ENCODE data around the gene ENTPD6.

- no peak for TF ChIP-seq POLR2A (IDR thresholded peaks at IDR 0.05; ENCODE audit: low read depth, low read length)
- TF ChIP-seq SPI1 (IDR thresholded peaks at IDR 0.05; ENCODE audit: low read depth, low read length): no peak
- TF ChIP-seq POLR2AphosphoS5 (IDR thresholded peaks at IDR 0.05; ENCODE audit: low read depth, low read length): no peak
- TF ChIP-seq TAF1 (IDR thresholded peaks at IDR 0.05; ENCODE audit: low read depth, low read length): no peak
Observed at GRCh38 chr20:25197870-25198190, 2.3 kb downstream of the ENTPD6 start.
